Spleen (tissue), 11 donors: Measurements from ENCODE around the gene KIF5A. TPM values are rescaled to one million over a fixed set of nuclear protein-coding genes. Genes with fewer than 3 reads are reported as not detected.

Experiments
- DNase-seq: peaks from one replicate; pipeline ENCODE4 v3.0.0-alpha.2; 2020
- H3K27ac ChIP-seq, 8 donors: fragments of 200-600 bp; sonication (generic) in 7 of 8; 1 replicate in 4 of 8; 2 replicates in 4 of 8; pipeline versions ENCODE4 v1.5.0 to v1.8.0; 2016 to 2021; ENCODE audit warnings: inconsistent platforms in 4 of 8, mild to moderate bottlenecking in 4 of 8, moderate library complexity in 1 of 8
- H3K27me3 ChIP-seq, 7 donors: fragments of 200-600 bp; sonication (generic) in 6 of 7; replicated peaks in 1 of 7; 1 replicate in 4 of 7; 2 replicates in 3 of 7; pipeline versions ENCODE4 v1.5.0 to v1.8.0; 2016 to 2021; ENCODE audit warnings: inconsistent platforms in 3 of 7, mild to moderate bottlenecking in 1 of 7
- H3K36me3 ChIP-seq, 6 donors: fragments of 200-600 bp; sonication (generic) in 5 of 6; 1 replicate in 4 of 6; 2 replicates in 2 of 6; pipeline versions ENCODE4 v1.5.0 to v1.8.0; 2016 to 2021; ENCODE audit warnings: inconsistent platforms in 2 of 6
- H3K4me1 ChIP-seq, 6 donors: fragments of 200-600 bp; sonication (generic) in 5 of 6; 1 replicate in 3 of 6; 2 replicates in 3 of 6; pipeline versions ENCODE4 v1.5.0 to v1.8.0; 2016 to 2021; ENCODE audit warnings: inconsistent platforms in 3 of 6
- H3K4me3 ChIP-seq, 8 donors: fragments of 200-600 bp; sonication (generic) in 7 of 8; 1 replicate in 4 of 8; 2 replicates in 4 of 8; pipeline versions ENCODE4 v1.5.0 to v1.8.0; 2016 to 2021; ENCODE audit warnings: inconsistent platforms in 4 of 8, mild to moderate bottlenecking in 4 of 8, moderate library complexity in 2 of 8
- H3K9me3 ChIP-seq, 8 donors: fragments of 200-600 bp; sonication (generic) in 7 of 8; 1 replicate in 4 of 8; 2 replicates in 4 of 8; pipeline versions ENCODE4 v1.5.0 to v1.8.0; 2016 to 2021; ENCODE audit warnings: inconsistent platforms in 4 of 8
- CTCF ChIP-seq, 11 experiments: fragments of 200-600 bp in 7 of 11; fragments of 450-650 bp in 4 of 11; sonication (generic) in 4 of 11; IDR thresholded peaks in 8 of 11; conservative IDR thresholded peaks in 3 of 11; 1 replicate in 7 of 11; 2 replicates in 4 of 11; pipeline versions ENCODE4 v1.4.0 to v1.8.0; 2016 to 2021; ENCODE audit warnings: antibody characterized with exemption in 11 of 11, inconsistent platforms in 4 of 11, mild to moderate bottlenecking in 1 of 11
- POLR2A ChIP-seq, 3 donors: fragments of 450-650 bp; IDR thresholded peaks; one replicate each; pipeline ENCODE4 v1.5.1; 2017; ENCODE audit warnings: antibody characterized with exemption in 3 of 3, mild to moderate bottlenecking in 1 of 3
- POLR2AphosphoS5 ChIP-seq, 3 donors: sonication (generic); formaldehyde crosslinking; IDR thresholded peaks; one replicate each; pipeline ENCODE4 v1.5.1; 2017; ENCODE audit warnings: antibody characterized with exemption in 3 of 3
- WGBS, 5 donors: extraction: QIAGEN DNeasy Blood & Tissue Kit in 3 of 5; methylation state at CpG; one replicate each; pipeline versions ENCODE4 v1.1.5 to v1.1.7; 2013 to 2018; 5-methylcytosine and 5-hydroxymethylcytosine counted together
- intact Hi-C: fragments of 100-400 bp; cut with DNase I; formaldehyde crosslinking; loops from one replicate; pipeline ENCODE4 v1.15.0; 2023; ENCODE audit warnings: low total_unique reads
- polyA plus RNA-seq, 3 donors: library from polyadenylated mRNA; stranded (reverse); fragments of 200-250 nt; gene quantifications; one replicate each; pipeline ENCODE4 v1.2.1, GENCODE V29; 2013
- total RNA-seq, 7 donors: library from RNA; depleted of rRNA in 3 of 7; stranded (reverse); fragments of >200 nt in 3 of 7; fragmentation: NEBNext Ultra II Directional in 4 of 7; extraction: Animal tissue kit (Norgen Biotek cat#: 25700) in 4 of 7; gene quantifications; one replicate each; pipeline versions ENCODE4 v1.1.0 to v1.2.1, GENCODE V29; 2016 to 2021
- donor health status: healthy with polysubstance abuse.
- donor health status: DM: no; HTN: no; CAD: no; lungs with moderate emphysema.
- donor health status: DM: no; HTN: no; CAD: no.
- donor health status: Bipolar disorder and iron deficiency.
- donor health status: healthy.
- donor health status: DM: no; HTN: no; CAD: no.
- donor health status: DM: yes; HTN: yes; CAD: no.

The KIF5A gene
- total and polyA plus RNA-seq, 10 donors = 0.07 to 0.76 (median 0.13) TPM; not detected in 1

GRCh38 chr12:57622293-57623245, 72.7 kb downstream of the KIF5A start:
- TF ChIP-seq POLR2A (IDR thresholded peaks at IDR 0.05) (no peak), POLR2AphosphoS5 (IDR thresholded peaks at IDR 0.05) (no peak), CTCF (IDR thresholded peaks at IDR 0.05 in 8 of 11, conservative IDR thresholded peaks at IDR 0.05 in 3 of 11) (no peak)
- Histone ChIP-seq H3K36me3 (no peaks in the 10 kb centered on the region), H3K27ac (no peak overlapping the region), H3K4me3 (no peak overlapping the region), H3K27me3 (peaks cover 9 to 100% (median 83%) of the 10 kb centered on the region in 7 donors), H3K4me1 (peaks cover 18 to 41% (median 34%) of the 10 kb centered on the region in 6 donors), H3K9me3 (no peaks in the 10 kb centered on the region)
- DNase-seq = no peak
- WGBS, 5 donors = 75 to 83% (median 78%) methylated on average over 9 of the region's 9 CpGs
- intact Hi-C loops = loop anchor here (5.0 kb wide), 1 partner anchor 40 kb away; no protein-coding TSS in a partner anchor

- intact Hi-C loops = loop anchor here (5.0 kb wide), 1 partner anchor 41 kb away; no protein-coding TSS in a partner anchor
- WGBS, 5 donors = 55 to 72% (median 61%) methylated on average over 2 of the region's 2 CpGs
- H3K27ac ChIP-seq = no peak overlapping the region
- DNase-seq = no peak
- H3K36me3 ChIP-seq = no peaks in the 10 kb centered on the region
- TF ChIP-seq POLR2A (IDR thresholded peaks at IDR 0.05) (no peak), POLR2AphosphoS5 (IDR thresholded peaks at IDR 0.05) (no peak)
- no peaks in the 10 kb centered on the region for H3K9me3 ChIP-seq
- no peak overlapping the region for H3K4me3 ChIP-seq
- H3K27me3 ChIP-seq = peaks cover 15 to 100% (median 88%) of the 10 kb centered on the region in 7 donors
- H3K4me1 ChIP-seq = peaks cover 18 to 49% (median 42%) of the 10 kb centered on the region in 6 donors
Measured at GRCh38 chr12:57623385-57623784, 73.5 kb downstream of the KIF5A start.

GRCh38 chr12:57623811-57624390, 74.1 kb downstream of the KIF5A start:
- H3K9me3 ChIP-seq = no peaks in the 10 kb centered on the region
- intact Hi-C loops = loop anchor here (5.0 kb wide), 1 partner anchor 42 kb away; no protein-coding TSS in a partner anchor
- no peak for DNase-seq
- H3K4me1 ChIP-seq = peaks cover 18 to 48% (median 43%) of the 10 kb centered on the region in 6 donors
- H3K36me3 ChIP-seq = no peaks in the 10 kb centered on the region
- H3K4me3 ChIP-seq = no peak overlapping the region
- TF ChIP-seq POLR2AphosphoS5 (IDR thresholded peaks at IDR 0.05) (no peak), POLR2A (IDR thresholded peaks at IDR 0.05) (no peak), CTCF (IDR thresholded peaks at IDR 0.05 in 8 of 11, conservative IDR thresholded peaks at IDR 0.05 in 3 of 11) (no peak)
- WGBS, 5 donors = 57 to 65% (median 61%) methylated on average over 5 of the region's 5 CpGs
- H3K27me3 ChIP-seq = peaks cover 15 to 100% (median 93%) of the 10 kb centered on the region in 7 donors
- no peak overlapping the region for H3K27ac ChIP-seq

GRCh38 chr12:57624441-57625220, 74.8 kb downstream of the KIF5A start:
- H3K27me3 ChIP-seq = peaks cover 15 to 99% (median 90%) of the 10 kb centered on the region in 7 donors
- no peak overlapping the region for H3K4me3 ChIP-seq
- WGBS, 5 donors = 83 to 91% (median 86%) methylated on average over 8 of the region's 8 CpGs
- no peaks in the 10 kb centered on the region for H3K36me3 ChIP-seq
- H3K9me3 ChIP-seq = no peaks in the 10 kb centered on the region
- intact Hi-C loops = loop anchor here (5.0 kb wide), 1 partner anchor 42 kb away; no protein-coding TSS in a partner anchor
- H3K27ac ChIP-seq = no peak overlapping the region
- TF ChIP-seq POLR2AphosphoS5 (IDR thresholded peaks at IDR 0.05) (no peak), POLR2A (IDR thresholded peaks at IDR 0.05) (no peak)
- H3K4me1 ChIP-seq = peaks cover 14 to 43% (median 38%) of the 10 kb centered on the region in 6 donors
- no peak for DNase-seq
